HCT116 (cell line): ENCODE measurements around the gene FKBP9.

ENCODE experiments used
- CTCF ChIP-seq, 3 experiments: fragments of 200-600 bp in 1 of 3; sonication (generic) in 1 of 3; IDR thresholded peaks in 2 of 3; conservative IDR thresholded peaks in 1 of 3; 2 replicates each; pipeline ENCODE4 v1.5.1; 2012 to 2017; ENCODE audit warnings: low read depth in 2 of 3, low read length in 2 of 3, antibody characterized with exemption in 1 of 3, borderline replicate concordance in 1 of 3, control low read depth in 1 of 3, mild to moderate bottlenecking in 1 of 3, mixed read lengths in 1 of 3, mixed run types in 1 of 3, moderate library complexity in 1 of 3; ENCODE audit not compliant: insufficient read depth in 1 of 3
- EZH2 ChIP-seq: fragments of 200-600 bp; sonication (generic); IDR thresholded peaks from 2 replicates; pipeline ENCODE4 v1.6.1; 2017; ENCODE audit warnings: antibody characterized with exemption, mixed run types
- POLR2A ChIP-seq: IDR thresholded peaks from 2 replicates; pipeline ENCODE4 v1.7.0; 2011; ENCODE audit warnings: borderline replicate concordance; ENCODE audit not compliant: insufficient read depth, insufficient read length; ENCODE audit errors: extremely low read depth
- RAD21 ChIP-seq: IDR thresholded peaks from 2 replicates; pipeline ENCODE4 v1.6.1; 2012; ENCODE audit warnings: low read depth, mild to moderate bottlenecking
- YY1 ChIP-seq: IDR thresholded peaks from 2 replicates; pipeline ENCODE4 v1.6.1; 2011; ENCODE audit warnings: low read length, low read depth, moderate library complexity, mild to moderate bottlenecking; ENCODE audit not compliant: insufficient replicate concordance; ENCODE audit errors: extremely low read depth
- ZNF274 ChIP-seq: fragments of 200-500 bp; sonication (Bioruptor generic); IDR thresholded peaks from 2 replicates; pipeline ENCODE4 v1.6.1; 2014; ENCODE audit warnings: mild to moderate bottlenecking, low read depth, low read length, inconsistent platforms

- TF ChIP-seq CTCF (IDR thresholded peaks at IDR 0.05 in 2 of 3, conservative IDR thresholded peaks at IDR 0.05 in 1 of 3; ENCODE audit: borderline replicate concordance in 1 of 3, insufficient read depth in 1 of 3, low read depth in 2 of 3, low read length in 2 of 3): no peak
- no peak for TF ChIP-seq POLR2A
- TF ChIP-seq EZH2: no peak
- no peak for TF ChIP-seq RAD21
- no peak for TF ChIP-seq ZNF274
- no peak for TF ChIP-seq YY1
These were observed 84.6 kb downstream of the FKBP9 start for GRCh38 chr7:33041631-33042428.
